Suprapubic skin (tissue), 4 donors: ENCODE data around the gene SLC25A53. TPM values are rescaled to one million over a fixed set of nuclear protein-coding genes. Genes with fewer than 3 reads are reported as not detected.

ENCODE experiments used
- DNase-seq, 2 donors: peaks; one replicate each; pipeline ENCODE4 v3.0.0-alpha.2; 2019; ENCODE audit warnings: low spot score in 2 of 2
- H3K27ac ChIP-seq: fragments of 200-600 bp; sonication (generic); one replicate; pipeline ENCODE4 v1.5.1; 2019
- H3K27me3 ChIP-seq: fragments of 200-600 bp; sonication (generic); one replicate; pipeline ENCODE4 v1.5.1; 2019
- H3K36me3 ChIP-seq: fragments of 200-600 bp; sonication (generic); one replicate; pipeline ENCODE4 v1.5.1; 2019
- H3K4me1 ChIP-seq: fragments of 200-600 bp; sonication (generic); one replicate; pipeline ENCODE4 v1.5.1; 2019
- H3K4me3 ChIP-seq: fragments of 200-600 bp; sonication (generic); one replicate; pipeline ENCODE4 v1.5.1; 2019; ENCODE audit warnings: mild to moderate bottlenecking
- H3K9me3 ChIP-seq: fragments of 200-600 bp; sonication (generic); one replicate; pipeline ENCODE4 v1.5.1; 2019
- CTCF ChIP-seq, 2 donors: fragments of 200-600 bp in 1 of 2; fragments of 450-650 bp in 1 of 2; sonication (generic) in 1 of 2; IDR thresholded peaks; one replicate each; pipeline ENCODE4 v1.5.1; 2016 to 2019; ENCODE audit warnings: antibody characterized with exemption in 2 of 2, mild to moderate bottlenecking in 1 of 2, moderate library complexity in 1 of 2
- EP300 ChIP-seq: sonication (generic); formaldehyde crosslinking; IDR thresholded peaks from one replicate; pipeline ENCODE4 v1.6.1; 2017; ENCODE audit warnings: antibody characterized with exemption
- POLR2A ChIP-seq, 2 donors: fragments of 450-650 bp; IDR thresholded peaks; one replicate each; pipeline ENCODE4 v1.6.1; 2017; ENCODE audit warnings: antibody characterized with exemption in 2 of 2, mild to moderate bottlenecking in 2 of 2, moderate library complexity in 2 of 2
- POLR2AphosphoS5 ChIP-seq, 3 donors: sonication (generic); formaldehyde crosslinking; IDR thresholded peaks; one replicate each; pipeline ENCODE4 v1.6.1; 2017; ENCODE audit warnings: antibody characterized with exemption in 3 of 3
- WGBS: methylation state at CpG from one replicate; pipeline ENCODE4 v1.1.5; 2018; 5-methylcytosine and 5-hydroxymethylcytosine counted together
- total RNA-seq, 4 donors: library from RNA; depleted of rRNA; stranded (reverse); fragments of >200 nt; gene quantifications; one replicate each; pipeline ENCODE4 v1.1.0, GENCODE V29; 2016

Gene SLC25A53
- total RNA-seq, 4 donors from 2014 or later: 5.5 to 22.0 (median 7.6) TPM

- no peaks in the 10 kb centered on the region for H3K9me3 ChIP-seq
- DNase-seq: no peak
- TF ChIP-seq CTCF (IDR thresholded peaks at IDR 0.05) (no peak), EP300 (no peak), POLR2A (IDR thresholded peaks at IDR 0.05) (no peak), POLR2AphosphoS5 (IDR thresholded peaks at IDR 0.05) (no peak)
- no peaks in the 10 kb centered on the region for H3K27me3 ChIP-seq
- H3K4me1 ChIP-seq: no peaks in the 10 kb centered on the region
- WGBS: 79% methylated on average over 6 of the region's 6 CpGs
- no peaks in the 10 kb centered on the region for H3K36me3 ChIP-seq
- H3K27ac ChIP-seq: no peak overlapping the region
- H3K4me3 ChIP-seq: no peak overlapping the region
Observed at GRCh38 chrX:104130808-104131207, 26.0 kb downstream of the SLC25A53 start.

- H3K27me3 ChIP-seq: no peaks in the 10 kb centered on the region
- no peaks in the 10 kb centered on the region for H3K36me3 ChIP-seq
- H3K9me3 ChIP-seq: no peaks in the 10 kb centered on the region
- TF ChIP-seq EP300 (no peak), CTCF (IDR thresholded peaks at IDR 0.05) (no peak), POLR2AphosphoS5 (IDR thresholded peaks at IDR 0.05) (no peak), POLR2A (IDR thresholded peaks at IDR 0.05) (no peak)
- 63% methylated on average over 2 of the region's 2 CpGs for WGBS
- no peak overlapping the region for H3K4me3 ChIP-seq
- no peaks in the 10 kb centered on the region for H3K4me1 ChIP-seq
- H3K27ac ChIP-seq: no peak overlapping the region
- DNase-seq: no peak
Observed at GRCh38 chrX:104126856-104127255, 30.0 kb downstream of the SLC25A53 start.

GRCh38 chrX:104122829-104123228 lies 34.0 kb downstream of the SLC25A53 start:
- WGBS: 71% methylated on average over 5 of the region's 5 CpGs
- H3K27ac ChIP-seq: no peak overlapping the region
- no peak for TF ChIP-seq POLR2AphosphoS5 (IDR thresholded peaks at IDR 0.05)
- no peak for TF ChIP-seq CTCF (IDR thresholded peaks at IDR 0.05)
- no peak for TF ChIP-seq EP300
- TF ChIP-seq POLR2A (IDR thresholded peaks at IDR 0.05): no peak
- H3K4me1 ChIP-seq: no peaks in the 10 kb centered on the region
- H3K36me3 ChIP-seq: no peaks in the 10 kb centered on the region
- H3K4me3 ChIP-seq: no peak overlapping the region
- no peak for DNase-seq
- no peaks in the 10 kb centered on the region for H3K9me3 ChIP-seq
- no peaks in the 10 kb centered on the region for H3K27me3 ChIP-seq

GRCh38 chrX:104118765-104119164 lies 38.0 kb downstream of the SLC25A53 start:
- Histone ChIP-seq H3K4me3 (no peak overlapping the region), H3K27me3 (no peaks in the 10 kb centered on the region), H3K9me3 (no peaks in the 10 kb centered on the region), H3K36me3 (no peaks in the 10 kb centered on the region), H3K4me1 (no peaks in the 10 kb centered on the region), H3K27ac (no peak overlapping the region)
- DNase-seq: no peak
- TF ChIP-seq CTCF (IDR thresholded peaks at IDR 0.05) (no peak), POLR2AphosphoS5 (IDR thresholded peaks at IDR 0.05) (no peak), EP300 (no peak), POLR2A (IDR thresholded peaks at IDR 0.05) (no peak)
- 80% methylated on average over 1 of the region's 1 CpG for WGBS

GRCh38 chrX:104117759-104118158 lies 39.0 kb downstream of the SLC25A53 start:
- no peak for TF ChIP-seq POLR2A (IDR thresholded peaks at IDR 0.05)
- TF ChIP-seq EP300: no peak
- no peak for TF ChIP-seq POLR2AphosphoS5 (IDR thresholded peaks at IDR 0.05)
- TF ChIP-seq CTCF (IDR thresholded peaks at IDR 0.05): no peak
- peaks cover 7% of the 10 kb centered on the region for H3K4me1 ChIP-seq

More at GRCh38 chrX:104117759-104118158, 39.0 kb downstream of the SLC25A53 start:
- no peak overlapping the region for H3K27ac ChIP-seq
- DNase-seq: no peak
- H3K27me3 ChIP-seq: no peaks in the 10 kb centered on the region
- no peaks in the 10 kb centered on the region for H3K9me3 ChIP-seq
- no peak overlapping the region for H3K4me3 ChIP-seq
- H3K36me3 ChIP-seq: no peaks in the 10 kb centered on the region
